OCI-LY7 (cell line): ENCODE measurements around the gene RABEP1.

Experiments used
- CTCF ChIP-seq: fragments of 200-600 bp; sonication (generic); conservative IDR thresholded peaks from 2 replicates; pipeline ENCODE4 v1.5.1; 2014; ENCODE audit warnings: mild to moderate bottlenecking, antibody characterized with exemption, low read length, moderate library complexity, mixed read lengths
- EZH2phosphoT487 ChIP-seq: fragments of 200-600 bp; sonication (generic); IDR thresholded peaks from 2 replicates; pipeline ENCODE4 v1.6.1; 2018; ENCODE audit warnings: low read depth, borderline replicate concordance, mild to moderate bottlenecking, mixed run types, antibody characterized with exemption, low read length, moderate library complexity, mixed read lengths

- TF ChIP-seq EZH2phosphoT487 (no peak), CTCF (no peak)
These were observed 12.7 kb upstream of the RABEP1 start for GRCh38 chr17:5269241-5269960.
